ENCODE data around the gene VKORC1.

DNA sequence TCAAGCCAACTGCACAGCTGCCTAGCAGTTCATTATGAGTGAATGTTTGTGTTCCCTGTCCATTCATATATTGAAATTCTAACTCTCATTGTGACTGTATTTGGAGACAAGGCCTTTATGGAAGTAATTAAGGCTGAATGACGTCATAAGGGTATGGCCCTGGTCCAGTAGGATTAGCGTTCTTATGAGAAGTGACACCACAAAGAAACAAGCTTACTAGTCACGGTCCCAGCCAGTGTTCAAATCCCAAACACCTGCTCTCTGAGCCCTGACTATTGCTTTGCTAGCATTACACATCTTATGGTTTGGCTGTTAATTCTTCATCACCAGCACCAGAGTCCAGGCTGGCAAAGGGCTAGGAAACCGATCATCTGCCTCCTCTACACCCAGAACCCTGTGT is 22.7 kb downstream of the VKORC1 start:
- TF ChIP-seq, protein P1, sequence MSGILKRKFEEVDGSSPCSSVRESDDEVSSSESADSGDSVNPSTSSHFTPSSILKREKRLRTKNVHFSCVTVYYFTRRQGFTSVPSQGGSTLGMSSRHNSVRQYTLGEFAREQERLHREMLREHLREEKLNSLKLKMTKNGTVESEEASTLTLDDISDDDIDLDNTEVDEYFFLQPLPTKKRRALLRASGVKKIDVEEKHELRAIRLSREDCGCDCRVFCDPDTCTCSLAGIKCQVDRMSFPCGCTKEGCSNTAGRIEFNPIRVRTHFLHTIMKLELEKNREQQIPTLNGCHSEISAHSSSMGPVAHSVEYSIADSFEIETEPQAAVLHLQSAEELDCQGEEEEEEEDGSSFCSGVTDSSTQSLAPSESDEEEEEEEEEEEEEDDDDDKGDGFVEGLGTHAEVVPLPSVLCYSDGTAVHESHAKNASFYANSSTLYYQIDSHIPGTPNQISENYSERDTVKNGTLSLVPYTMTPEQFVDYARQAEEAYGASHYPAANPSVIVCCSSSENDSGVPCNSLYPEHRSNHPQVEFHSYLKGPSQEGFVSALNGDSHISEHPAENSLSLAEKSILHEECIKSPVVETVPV (CRISPR knock-in tag; IDR thresholded peaks at IDR 0.05): no peak
- no peak for TF ChIP-seq ARNTL (CRISPR knock-in tag; IDR thresholded peaks at IDR 0.05; ENCODE audit: borderline replicate concordance, low read depth)
- TF ChIP-seq TCF4 (CRISPR knock-in tag; IDR thresholded peaks at IDR 0.05; ENCODE audit: borderline replicate concordance): no peak
- TF ChIP-seq ZC3H10 (CRISPR knock-in tag; IDR thresholded peaks at IDR 0.05): no peak
- no peak for TF ChIP-seq ZNF565 (CRISPR knock-in tag; conservative IDR thresholded peaks at IDR 0.05; ENCODE audit: low read depth)
- TF ChIP-seq ZFP3 (CRISPR knock-in tag; IDR thresholded peaks at IDR 0.05): no peak
- TF ChIP-seq, protein P2, sequence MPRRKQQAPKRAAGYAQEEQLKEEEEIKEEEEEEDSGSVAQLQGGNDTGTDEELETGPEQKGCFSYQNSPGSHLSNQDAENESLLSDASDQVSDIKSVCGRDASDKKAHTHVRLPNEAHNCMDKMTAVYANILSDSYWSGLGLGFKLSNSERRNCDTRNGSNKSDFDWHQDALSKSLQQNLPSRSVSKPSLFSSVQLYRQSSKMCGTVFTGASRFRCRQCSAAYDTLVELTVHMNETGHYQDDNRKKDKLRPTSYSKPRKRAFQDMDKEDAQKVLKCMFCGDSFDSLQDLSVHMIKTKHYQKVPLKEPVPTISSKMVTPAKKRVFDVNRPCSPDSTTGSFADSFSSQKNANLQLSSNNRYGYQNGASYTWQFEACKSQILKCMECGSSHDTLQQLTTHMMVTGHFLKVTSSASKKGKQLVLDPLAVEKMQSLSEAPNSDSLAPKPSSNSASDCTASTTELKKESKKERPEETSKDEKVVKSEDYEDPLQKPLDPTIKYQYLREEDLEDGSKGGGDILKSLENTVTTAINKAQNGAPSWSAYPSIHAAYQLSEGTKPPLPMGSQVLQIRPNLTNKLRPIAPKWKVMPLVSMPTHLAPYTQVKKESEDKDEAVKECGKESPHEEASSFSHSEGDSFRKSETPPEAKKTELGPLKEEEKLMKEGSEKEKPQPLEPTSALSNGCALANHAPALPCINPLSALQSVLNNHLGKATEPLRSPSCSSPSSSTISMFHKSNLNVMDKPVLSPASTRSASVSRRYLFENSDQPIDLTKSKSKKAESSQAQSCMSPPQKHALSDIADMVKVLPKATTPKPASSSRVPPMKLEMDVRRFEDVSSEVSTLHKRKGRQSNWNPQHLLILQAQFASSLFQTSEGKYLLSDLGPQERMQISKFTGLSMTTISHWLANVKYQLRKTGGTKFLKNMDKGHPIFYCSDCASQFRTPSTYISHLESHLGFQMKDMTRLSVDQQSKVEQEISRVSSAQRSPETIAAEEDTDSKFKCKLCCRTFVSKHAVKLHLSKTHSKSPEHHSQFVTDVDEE (CRISPR knock-in tag; IDR thresholded peaks at IDR 0.05): no peak
- TF ChIP-seq, protein P3, sequence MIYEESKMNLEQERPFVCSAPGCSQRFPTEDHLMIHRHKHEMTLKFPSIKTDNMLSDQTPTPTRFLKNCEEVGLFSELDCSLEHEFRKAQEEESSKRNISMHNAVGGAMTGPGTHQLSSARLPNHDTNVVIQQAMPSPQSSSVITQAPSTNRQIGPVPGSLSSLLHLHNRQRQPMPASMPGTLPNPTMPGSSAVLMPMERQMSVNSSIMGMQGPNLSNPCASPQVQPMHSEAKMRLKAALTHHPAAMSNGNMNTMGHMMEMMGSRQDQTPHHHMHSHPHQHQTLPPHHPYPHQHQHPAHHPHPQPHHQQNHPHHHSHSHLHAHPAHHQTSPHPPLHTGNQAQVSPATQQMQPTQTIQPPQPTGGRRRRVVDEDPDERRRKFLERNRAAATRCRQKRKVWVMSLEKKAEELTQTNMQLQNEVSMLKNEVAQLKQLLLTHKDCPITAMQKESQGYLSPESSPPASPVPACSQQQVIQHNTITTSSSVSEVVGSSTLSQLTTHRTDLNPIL (CRISPR knock-in tag; IDR thresholded peaks at IDR 0.05; ENCODE audit: low read depth): no peak
- TF ChIP-seq PPARA (CRISPR knock-in tag; IDR thresholded peaks at IDR 0.05; ENCODE audit: borderline replicate concordance): no peak
- TF ChIP-seq ZFP30 (CRISPR knock-in tag; IDR thresholded peaks at IDR 0.05): no peak
- TF ChIP-seq, protein P4, sequence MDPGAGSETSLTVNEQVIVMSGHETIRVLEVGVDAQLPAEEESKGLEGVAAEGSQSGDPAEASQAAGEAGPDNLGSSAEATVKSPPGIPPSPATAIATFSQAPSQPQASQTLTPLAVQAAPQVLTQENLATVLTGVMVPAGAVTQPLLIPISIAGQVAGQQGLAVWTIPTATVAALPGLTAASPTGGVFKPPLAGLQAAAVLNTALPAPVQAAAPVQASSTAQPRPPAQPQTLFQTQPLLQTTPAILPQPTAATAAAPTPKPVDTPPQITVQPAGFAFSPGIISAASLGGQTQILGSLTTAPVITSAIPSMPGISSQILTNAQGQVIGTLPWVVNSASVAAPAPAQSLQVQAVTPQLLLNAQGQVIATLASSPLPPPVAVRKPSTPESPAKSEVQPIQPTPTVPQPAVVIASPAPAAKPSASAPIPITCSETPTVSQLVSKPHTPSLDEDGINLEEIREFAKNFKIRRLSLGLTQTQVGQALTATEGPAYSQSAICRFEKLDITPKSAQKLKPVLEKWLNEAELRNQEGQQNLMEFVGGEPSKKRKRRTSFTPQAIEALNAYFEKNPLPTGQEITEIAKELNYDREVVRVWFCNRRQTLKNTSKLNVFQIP (CRISPR knock-in tag; IDR thresholded peaks at IDR 0.05; ENCODE audit: borderline replicate concordance, low read depth): no peak
- TF ChIP-seq, protein P5, sequence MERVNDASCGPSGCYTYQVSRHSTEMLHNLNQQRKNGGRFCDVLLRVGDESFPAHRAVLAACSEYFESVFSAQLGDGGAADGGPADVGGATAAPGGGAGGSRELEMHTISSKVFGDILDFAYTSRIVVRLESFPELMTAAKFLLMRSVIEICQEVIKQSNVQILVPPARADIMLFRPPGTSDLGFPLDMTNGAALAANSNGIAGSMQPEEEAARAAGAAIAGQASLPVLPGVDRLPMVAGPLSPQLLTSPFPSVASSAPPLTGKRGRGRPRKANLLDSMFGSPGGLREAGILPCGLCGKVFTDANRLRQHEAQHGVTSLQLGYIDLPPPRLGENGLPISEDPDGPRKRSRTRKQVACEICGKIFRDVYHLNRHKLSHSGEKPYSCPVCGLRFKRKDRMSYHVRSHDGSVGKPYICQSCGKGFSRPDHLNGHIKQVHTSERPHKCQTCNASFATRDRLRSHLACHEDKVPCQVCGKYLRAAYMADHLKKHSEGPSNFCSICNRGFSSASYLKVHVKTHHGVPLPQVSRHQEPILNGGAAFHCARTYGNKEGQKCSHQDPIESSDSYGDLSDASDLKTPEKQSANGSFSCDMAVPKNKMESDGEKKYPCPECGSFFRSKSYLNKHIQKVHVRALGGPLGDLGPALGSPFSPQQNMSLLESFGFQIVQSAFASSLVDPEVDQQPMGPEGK (CRISPR knock-in tag; IDR thresholded peaks at IDR 0.05; ENCODE audit: borderline replicate concordance): no peak

Data from SK-N-SH treated with all-trans-retinoic acid at 6 μM for 48 hours (cell line).